GM12878 (cell line): ENCODE data around the gene TKTL1. TPM values are rescaled to one million over a fixed set of nuclear protein-coding genes. Genes with fewer than 3 reads are reported as not detected.
"Not testable (repeated sequence)": the region's sequence is repeated elsewhere in the genome, so short reads cannot be mapped to it uniquely, and the experiment has no call there.

ENCODE experiments used
- ATAC-seq: fragments of 200-7000 bp; cut with Tn5 transposase; 3 replicates; pipeline ENCODE4 v1.9.1; 2020; ENCODE audit warnings: mild to moderate bottlenecking, moderate library complexity
- BruUV-seq: library from RNA; stranded (reverse); fragments of 400-500 nt; replicated peaks from 2 replicates; lab custom pipeline; 2021; lab: Mats Ljungman, UMichigan
- CTCF ChIA-PET: fragments of 300-600 bp; sonication (Branson Sonifier 250); formaldehyde crosslinking; extraction: SDS; loops from one replicate; lab custom pipeline; 2021; ENCODE audit warnings: inconsistent platforms; lab: Yijun Ruan, JAX
- POLR2A ChIA-PET: fragments of 350-600 bp; formaldehyde crosslinking; extraction: SDS; loops from one replicate; lab custom pipeline; 2021; ENCODE audit warnings: inconsistent platforms; lab: Charles Lee
- RAD21 ChIA-PET: fragments of 300-600 bp; sonication (Branson Sonifier 250); formaldehyde crosslinking; loops from one replicate; lab custom pipeline; 2023; ENCODE audit warnings: antibody characterized with exemption; ENCODE audit not compliant: unreplicated experiment; lab: Charles Lee
- SMC1A ChIA-PET: fragments of 300-600 bp; sonication (Branson Sonifier 250); formaldehyde crosslinking; loops from one replicate; lab custom pipeline; 2023; ENCODE audit not compliant: unreplicated experiment, uncharacterized antibody; lab: Charles Lee
- DNase-seq: peaks from one replicate; pipeline ENCODE4 v3.0.0-alpha.2; 2011; ENCODE audit warnings: low read depth, low spot score
- FAIRE-seq: peaks from 3 replicates; lab custom pipeline; 2011; peaks lifted over from hg19 to GRCh38; lab: Jason Lieb, UNC
- H2AFZ ChIP-seq: 2 replicates; pipeline ENCODE4 v1.6.0; 2011; ENCODE audit warnings: low read depth, low read length, control low read depth; ENCODE audit not compliant: control insufficient read depth
- H3K27ac ChIP-seq: 2 replicates; pipeline ENCODE4 v1.5.1; 2011; ENCODE audit warnings: control low read depth; ENCODE audit not compliant: control insufficient read depth, insufficient read depth
- H3K27me3 ChIP-seq, 2 experiments: replicated peaks in 1 of 2; 2 replicates each; pipeline versions ENCODE4 v1.6.0 to v1.6.1; 2011; ENCODE audit warnings: low read length in 1 of 2; ENCODE audit not compliant: control insufficient read depth in 2 of 2, insufficient read depth in 2 of 2
- H3K36me3 ChIP-seq, 2 experiments: 2 replicates each; pipeline ENCODE4 v1.5.1; 2011; ENCODE audit warnings: low read length in 1 of 2; ENCODE audit not compliant: control insufficient read depth in 2 of 2, insufficient read depth in 2 of 2
- H3K4me1 ChIP-seq: 2 replicates; pipeline ENCODE4 v1.6.1; 2011; ENCODE audit warnings: mild to moderate bottlenecking, low read length, moderate library complexity, mixed read lengths; ENCODE audit not compliant: control insufficient read depth, insufficient read depth
- H3K4me2 ChIP-seq: 2 replicates; pipeline ENCODE4 v1.6.0; 2011; ENCODE audit warnings: control low read depth; ENCODE audit not compliant: control insufficient read depth, insufficient read depth
- H3K4me3 ChIP-seq: fragments of 200-600 bp; sonication (generic); 2 replicates; pipeline ENCODE4 v1.5.1; 2016
- H3K79me2 ChIP-seq: 2 replicates; pipeline ENCODE4 v1.6.0; 2011; ENCODE audit warnings: low read length; ENCODE audit not compliant: control insufficient read depth, insufficient read depth
- H3K9ac ChIP-seq: 2 replicates; pipeline ENCODE4 v1.8.0; 2011; ENCODE audit warnings: low read length, control low read depth, mixed read lengths; ENCODE audit not compliant: control insufficient read depth, insufficient read depth
- H3K9me3 ChIP-seq: replicated peaks from 3 replicates; pipeline ENCODE4 v1.5.1; 2011; ENCODE audit warnings: mild to moderate bottlenecking, low read length; ENCODE audit not compliant: control insufficient read depth, insufficient read depth
- H4K20me1 ChIP-seq: 2 replicates; pipeline ENCODE4 v1.6.0; 2011; ENCODE audit not compliant: control insufficient read depth, insufficient read depth
- CREM ChIP-seq: IDR thresholded peaks from 2 replicates; pipeline ENCODE4 v1.6.1; 2014; ENCODE audit warnings: antibody characterized with exemption, low read depth
- DPF2 ChIP-seq: fragments of 450-650 bp; IDR thresholded peaks from 2 replicates; pipeline ENCODE4 v1.6.1; 2017; ENCODE audit warnings: mild to moderate bottlenecking
- FOXK2 ChIP-seq: fragments of 450-650 bp; IDR thresholded peaks from 2 replicates; pipeline ENCODE4 v1.6.1; 2017; ENCODE audit warnings: mild to moderate bottlenecking, moderate library complexity
- GABPA ChIP-seq: IDR thresholded peaks from 2 replicates; pipeline ENCODE4 v1.6.1; 2014; ENCODE audit warnings: antibody characterized with exemption, low read depth, mild to moderate bottlenecking, inconsistent platforms
- KAT2A ChIP-seq: conservative IDR thresholded peaks from 2 replicates; pipeline ENCODE4 v1.6.1; 2011; ENCODE audit warnings: low read depth, low read length; ENCODE audit not compliant: control insufficient read depth
- KLF5 ChIP-seq: fragments of 450-650 bp; IDR thresholded peaks from 2 replicates; pipeline ENCODE4 v1.6.1; 2014; ENCODE audit warnings: mild to moderate bottlenecking; ENCODE audit not compliant: partially characterized antibody
- MEF2A ChIP-seq: IDR thresholded peaks from 2 replicates; pipeline ENCODE4 v1.6.1; 2011; ENCODE audit warnings: low read depth, mild to moderate bottlenecking, low read length, moderate library complexity; ENCODE audit not compliant: insufficient read depth
- POLR2AphosphoS2 ChIP-seq: IDR thresholded peaks from 2 replicates; pipeline ENCODE4 v1.6.1; 2011; ENCODE audit warnings: low read depth, mild to moderate bottlenecking, low read length, improper control_type of control experiment, moderate library complexity
- RAD51 ChIP-seq: fragments of 450-650 bp; IDR thresholded peaks from 2 replicates; pipeline ENCODE4 v1.6.1; 2016; ENCODE audit warnings: moderate library complexity, mild to moderate bottlenecking, inconsistent platforms
- SMC3 ChIP-seq: IDR thresholded peaks from 2 replicates; pipeline ENCODE4 v1.6.1; 2011; ENCODE audit warnings: low read length, improper control_type of control experiment, borderline replicate concordance
- SPI1 ChIP-seq: IDR thresholded peaks from 2 replicates; pipeline ENCODE4 v1.6.1; 2011; ENCODE audit warnings: low read depth, mild to moderate bottlenecking, low read length, moderate library complexity, borderline replicate concordance; ENCODE audit not compliant: insufficient read depth
- YBX1 ChIP-seq: fragments of 450-650 bp; IDR thresholded peaks from 2 replicates; pipeline ENCODE4 v1.6.1; 2016; ENCODE audit warnings: antibody characterized with exemption
- ZNF622 ChIP-seq: fragments of 450-650 bp; IDR thresholded peaks from 2 replicates; pipeline ENCODE4 v1.6.1; 2017; ENCODE audit warnings: mild to moderate bottlenecking, inconsistent platforms
- WGBS: methylation state at CpG from one replicate; pipeline ENCODE4 v1.1.6; 2016; ENCODE audit warnings: low lambda C conversion rate; ENCODE audit not compliant: insufficient replicate concordance, insufficient coverage; ENCODE audit errors: missing lambda C conversion rate; 5-methylcytosine and 5-hydroxymethylcytosine counted together
- in situ Hi-C: fragments of 300-500 bp; cut with MboI; formaldehyde crosslinking; loops from 9 replicates; pipeline ENCODE4 v1.14.3; 2018; ENCODE audit warnings: mixed read lengths
- intact Hi-C: fragments of 100-400 bp; cut with micrococcal nuclease; formaldehyde crosslinking; loops from one replicate; pipeline ENCODE4 v1.14.2; 2022; ENCODE audit not compliant: unreplicated experiment
- polyA plus RNA-seq, 11 experiments: library from polyadenylated mRNA; depleted of rRNA in 4 of 11; unstranded in 6 of 11; stranded (reverse) in 5 of 11; fragments of >200 nt; fragmentation: Nextera tagmentation in 4 of 11; fragmentation: Illumina TruSeq in 1 of 11; extraction: Ambion mirVana in 4 of 11; extraction: Trizol in 1 of 11; gene quantifications; 1 replicate in 1 of 11; 2 replicates in 10 of 11; pipeline versions ENCODE4 v1.2.1 to v1.2.3, GENCODE V29; 2011 to 2016; ENCODE audit warnings: inconsistent platforms in 2 of 11, missing spikeins in 2 of 11, low read depth in 1 of 11
- total RNA-seq, 4 experiments: library from RNA; depleted of rRNA in 3 of 4; stranded (reverse); fragments of >200 nt in 3 of 4; fragmentation: Illumina TruSeq in 1 of 4; extraction: Trizol in 1 of 4; gene quantifications; 2 replicates each; pipeline versions ENCODE4 v1.2.1 to v1.2.3, GENCODE V29; 2013 to 2021
- TF ChIP-seq, protein P1 (sequence below): fragments of 450-650 bp; IDR thresholded peaks from 2 replicates; pipeline ENCODE4 v1.6.1; 2017; ENCODE audit warnings: antibody characterized with exemption, mild to moderate bottlenecking, moderate library complexity

The TKTL1 gene
- total and polyA plus RNA-seq, 10 of the 15 experiments (the other 5 are each of a cell fraction or from before 2014, with no cell fraction given), result 0.01 to 0.07 TPM; not detected in 8

DNA sequence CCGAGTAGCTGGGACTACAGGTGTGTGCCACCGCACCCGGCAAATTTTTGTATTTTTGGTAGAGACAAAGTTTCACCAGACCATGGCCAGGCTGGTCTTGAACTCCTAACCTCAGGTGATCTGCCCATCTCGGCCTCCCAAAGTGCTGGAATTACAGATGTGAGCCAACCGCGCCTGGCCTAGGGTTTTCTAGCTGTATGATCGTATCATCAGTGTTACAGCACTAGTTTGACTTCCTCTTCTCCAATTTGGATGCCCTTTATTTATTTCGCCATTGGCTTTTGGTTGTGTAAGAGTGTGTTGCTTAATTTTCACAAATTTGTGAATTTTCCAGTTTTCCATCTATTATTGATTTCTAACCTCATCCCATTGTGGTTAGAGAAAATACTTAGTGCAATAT, 5.2 kb downstream of the TKTL1 start:
- H4K20me1 ChIP-seq, result no peaks in the 10 kb centered on the region
- BruUV-seq, result no TSS peak
- CTCF ChIA-PET, result interaction anchor here (1.0 kb wide), 1 partner anchor 8 kb away, joined by 4 read pairs; no protein-coding TSS in a partner anchor
- H3K79me2 ChIP-seq, result no peaks in the 10 kb centered on the region
- no peak overlapping the region for H3K9ac ChIP-seq
- no peaks in the 10 kb centered on the region; the same call in 2 of the 3 replicates for H3K9me3 ChIP-seq
- H3K27ac ChIP-seq, result no peak overlapping the region
- no peak overlapping the region for H2AFZ ChIP-seq
- H3K36me3 ChIP-seq, result no peaks in the 10 kb centered on the region
- POLR2A ChIA-PET, result no interaction called here
- 56% methylated on average over 8 of the region's 8 CpGs for WGBS
- ATAC-seq, result no peak
- intact Hi-C loops, result no loop called here
- FAIRE-seq, result no peak
- SMC1A ChIA-PET, result no interaction called here
- no peak for DNase-seq
- no peak for TF ChIP-seq CREM
- TF ChIP-seq SMC3, result no peak
- TF ChIP-seq ZNF622, result no peak
- TF ChIP-seq RAD51, result no peak
- TF ChIP-seq KLF5, result no peak
- TF ChIP-seq YBX1, result no peak
- no peak for TF ChIP-seq MEF2A
- no peak for TF ChIP-seq POLR2AphosphoS2
- no peak for TF ChIP-seq GABPA
- TF ChIP-seq, protein P1, sequence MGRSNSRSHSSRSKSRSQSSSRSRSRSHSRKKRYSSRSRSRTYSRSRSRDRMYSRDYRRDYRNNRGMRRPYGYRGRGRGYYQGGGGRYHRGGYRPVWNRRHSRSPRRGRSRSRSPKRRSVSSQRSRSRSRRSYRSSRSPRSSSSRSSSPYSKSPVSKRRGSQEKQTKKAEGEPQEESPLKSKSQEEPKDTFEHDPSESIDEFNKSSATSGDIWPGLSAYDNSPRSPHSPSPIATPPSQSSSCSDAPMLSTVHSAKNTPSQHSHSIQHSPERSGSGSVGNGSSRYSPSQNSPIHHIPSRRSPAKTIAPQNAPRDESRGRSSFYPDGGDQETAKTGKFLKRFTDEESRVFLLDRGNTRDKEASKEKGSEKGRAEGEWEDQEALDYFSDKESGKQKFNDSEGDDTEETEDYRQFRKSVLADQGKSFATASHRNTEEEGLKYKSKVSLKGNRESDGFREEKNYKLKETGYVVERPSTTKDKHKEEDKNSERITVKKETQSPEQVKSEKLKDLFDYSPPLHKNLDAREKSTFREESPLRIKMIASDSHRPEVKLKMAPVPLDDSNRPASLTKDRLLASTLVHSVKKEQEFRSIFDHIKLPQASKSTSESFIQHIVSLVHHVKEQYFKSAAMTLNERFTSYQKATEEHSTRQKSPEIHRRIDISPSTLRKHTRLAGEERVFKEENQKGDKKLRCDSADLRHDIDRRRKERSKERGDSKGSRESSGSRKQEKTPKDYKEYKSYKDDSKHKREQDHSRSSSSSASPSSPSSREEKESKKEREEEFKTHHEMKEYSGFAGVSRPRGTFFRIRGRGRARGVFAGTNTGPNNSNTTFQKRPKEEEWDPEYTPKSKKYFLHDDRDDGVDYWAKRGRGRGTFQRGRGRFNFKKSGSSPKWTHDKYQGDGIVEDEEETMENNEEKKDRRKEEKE, result no peak
- no peak for TF ChIP-seq KAT2A
- no peak for TF ChIP-seq DPF2
- TF ChIP-seq FOXK2, result no peak
- no peak for TF ChIP-seq SPI1
- RAD21 ChIA-PET, result no interaction called here
- no peak overlapping the region for H3K4me3 ChIP-seq
- H3K4me1 ChIP-seq, result no peaks in the 10 kb centered on the region; the same call in 1 of the 2 replicates
- no peak overlapping the region for H3K4me2 ChIP-seq
- in situ Hi-C loops, result loop anchor here (25.0 kb wide), 1 partner anchor 164 kb away; the partner anchor contains the start of gene OPN1LW
- H3K27me3 ChIP-seq, result no peaks in the 10 kb centered on the region

GRCh38 chrX:154302998-154303397, 7.4 kb downstream of the TKTL1 start:
- H3K4me1 ChIP-seq, SMC1A ChIA-PET, RAD21 ChIA-PET, BruUV-seq, POLR2A ChIA-PET, H3K79me2 ChIP-seq, FAIRE-seq, intact Hi-C loops, DNase-seq, H3K27me3 ChIP-seq, H2AFZ ChIP-seq, H3K9ac ChIP-seq, H3K4me3 ChIP-seq, H3K9me3 ChIP-seq, H3K27ac ChIP-seq, CTCF ChIA-PET, ATAC-seq, H4K20me1 ChIP-seq, H3K36me3 ChIP-seq, H3K4me2 ChIP-seq: not testable (repeated sequence)
- in situ Hi-C loops, result loop anchor here (25.0 kb wide), 1 partner anchor 166 kb away; the partner anchor contains the start of gene OPN1LW
- WGBS, result 72% methylated on average over 7 of the region's 7 CpGs
